HCT116 (cell line): Measurements from ENCODE around the gene MRS2. TPM values are rescaled to one million over a fixed set of nuclear protein-coding genes. Genes with fewer than 3 reads are reported as not detected.

Experiments used
- ATAC-seq: fragments of 200-7000 bp; cut with Tn5 transposase; 2 replicates; pipeline ENCODE4 v1.9.1; 2020; ENCODE audit warnings: mild to moderate bottlenecking, moderate library complexity
- BruUV-seq: library from RNA; stranded (reverse); fragments of 400-500 nt; replicated peaks from 2 replicates; lab custom pipeline; 2021; lab: Mats Ljungman, UMichigan
- CTCF ChIA-PET: fragments of 300-600 bp; sonication (Branson Sonifier 250); formaldehyde crosslinking; loops from one replicate; lab custom pipeline; 2021; ENCODE audit warnings: antibody characterized with exemption; lab: Charles Lee
- POLR2A ChIA-PET: fragments of 300-600, 350-600 bp; sonication (Branson Sonifier 250); formaldehyde crosslinking; loops from one replicate; lab custom pipeline; 2021; ENCODE audit warnings: antibody characterized with exemption; lab: Charles Lee
- RAD21 ChIA-PET, 2 experiments: fragments of 300-600 bp; sonication (Branson Sonifier 250); formaldehyde crosslinking; loops; one replicate each; lab custom pipeline; 2023; ENCODE audit warnings: low total read pairs in 2 of 2; ENCODE audit not compliant: uncharacterized antibody in 2 of 2, unreplicated experiment in 2 of 2, low non-redundant PET in 1 of 2; lab: Charles Lee
- DNase-seq: peaks from one replicate; pipeline ENCODE4 v3.0.0-alpha.2; 2010; ENCODE audit warnings: low read depth, low spot score
- H2AFZ ChIP-seq: fragments of 200-600 bp; shearing (Covaris generic), sonication (generic); 2 replicates; pipeline ENCODE4 v1.6.1; 2017; ENCODE audit warnings: low read depth, mixed run types, mixed read lengths, antibody characterized with exemption, low read length; ENCODE audit not compliant: poor library complexity, severe bottlenecking
- H3K27ac ChIP-seq: 2 replicates; pipeline ENCODE4 v1.5.1; 2012; ENCODE audit warnings: low read depth, low read length
- H3K27me3 ChIP-seq: fragments of 200-600 bp; sonication (generic); 2 replicates; pipeline ENCODE4 v1.6.1; 2016; ENCODE audit warnings: mixed run types, low read length, mixed read lengths; ENCODE audit not compliant: insufficient read depth
- H3K36me3 ChIP-seq, 2 experiments: fragments of 200-500 bp in 1 of 2; fragments of 200-600 bp in 1 of 2; sonication (Bioruptor generic) in 1 of 2; sonication (generic) in 1 of 2; 2 replicates each; pipeline versions ENCODE4 v1.5.1 to v1.6.1; 2014 to 2016; ENCODE audit warnings: low read length in 2 of 2, inconsistent platforms in 1 of 2, mixed read lengths in 1 of 2, mixed run types in 1 of 2; ENCODE audit not compliant: insufficient read depth in 2 of 2, control insufficient read depth in 1 of 2
- H3K4me1 ChIP-seq, 2 experiments: fragments of 200-600 bp in 1 of 2; sonication (generic) in 1 of 2; 2 replicates each; pipeline versions ENCODE4 v1.5.1 to v1.6.1; 2012 to 2017; ENCODE audit warnings: low read length in 2 of 2, inconsistent platforms in 1 of 2, mild to moderate bottlenecking in 1 of 2, mixed read lengths in 1 of 2, mixed run types in 1 of 2, moderate library complexity in 1 of 2; ENCODE audit not compliant: insufficient read depth in 2 of 2, control insufficient read depth in 1 of 2
- H3K4me2 ChIP-seq: fragments of 200-600 bp; sonication (generic); 2 replicates; pipeline ENCODE4 v1.6.1; 2017; ENCODE audit warnings: mixed run types, low read length, mixed read lengths
- H3K4me3 ChIP-seq, 2 experiments: fragments of 200-600 bp in 1 of 2; sonication (generic) in 1 of 2; replicated peaks in 1 of 2; 2 replicates each; pipeline ENCODE4 v1.5.1; 2011 to 2016; ENCODE audit warnings: low read length in 2 of 2, control low read depth in 1 of 2, low read depth in 1 of 2, mild to moderate bottlenecking in 1 of 2, mixed read lengths in 1 of 2, mixed run types in 1 of 2
- H3K79me2 ChIP-seq: fragments of 200-600 bp; sonication (generic); 2 replicates; pipeline ENCODE4 v1.6.1; 2017; ENCODE audit warnings: mild to moderate bottlenecking, mixed run types, low read length, moderate library complexity, mixed read lengths; ENCODE audit not compliant: insufficient read depth
- H3K9ac ChIP-seq: fragments of 200-600 bp; sonication (generic); 2 replicates; pipeline ENCODE4 v1.6.1; 2016; ENCODE audit warnings: low read length, mixed read lengths
- H3K9me2 ChIP-seq: fragments of 200-600 bp; sonication (generic), shearing (Covaris generic); 2 replicates; pipeline ENCODE4 v1.6.1; 2017; ENCODE audit warnings: mixed run types, mild to moderate bottlenecking, moderate library complexity; ENCODE audit not compliant: insufficient read depth
- H3K9me3 ChIP-seq, 2 experiments: fragments of 200-500 bp in 1 of 2; fragments of 200-600 bp in 1 of 2; sonication (Bioruptor generic) in 1 of 2; sonication (generic) in 1 of 2; 2 replicates each; pipeline ENCODE4 v1.6.1; 2014 to 2017; ENCODE audit warnings: low read length in 2 of 2, mixed read lengths in 2 of 2, inconsistent platforms in 1 of 2, low read depth in 1 of 2, mild to moderate bottlenecking in 1 of 2, mixed run types in 1 of 2, moderate library complexity in 1 of 2; ENCODE audit not compliant: control insufficient read depth in 1 of 2, insufficient read depth in 1 of 2
- H4K20me1 ChIP-seq: fragments of 200-600 bp; sonication (generic), shearing (Covaris generic); 2 replicates; pipeline ENCODE4 v1.6.1; 2017; ENCODE audit warnings: mixed run types, mild to moderate bottlenecking, moderate library complexity; ENCODE audit not compliant: insufficient read depth
- ATF3 ChIP-seq: IDR thresholded peaks from 2 replicates; pipeline ENCODE4 v1.6.1; 2012
- CEBPB ChIP-seq: IDR thresholded peaks from 2 replicates; pipeline ENCODE4 v1.6.1; 2012; ENCODE audit warnings: low read depth
- CTCF ChIP-seq, 3 experiments: fragments of 200-600 bp in 1 of 3; sonication (generic) in 1 of 3; IDR thresholded peaks in 2 of 3; conservative IDR thresholded peaks in 1 of 3; 2 replicates each; pipeline ENCODE4 v1.5.1; 2012 to 2017; ENCODE audit warnings: low read depth in 2 of 3, low read length in 2 of 3, antibody characterized with exemption in 1 of 3, borderline replicate concordance in 1 of 3, control low read depth in 1 of 3, mild to moderate bottlenecking in 1 of 3, mixed read lengths in 1 of 3, mixed run types in 1 of 3, moderate library complexity in 1 of 3; ENCODE audit not compliant: insufficient read depth in 1 of 3
- EGR1 ChIP-seq: IDR thresholded peaks from 2 replicates; pipeline ENCODE4 v1.6.1; 2012; ENCODE audit warnings: low read depth
- EZH2 ChIP-seq: fragments of 200-600 bp; sonication (generic); IDR thresholded peaks from 2 replicates; pipeline ENCODE4 v1.6.1; 2017; ENCODE audit warnings: antibody characterized with exemption, mixed run types
- EZH2phosphoT487 ChIP-seq: fragments of 200-600 bp; IDR thresholded peaks from 2 replicates; pipeline ENCODE4 v1.6.1; 2018; ENCODE audit warnings: antibody characterized with exemption, borderline replicate concordance
- FOSL1 ChIP-seq: IDR thresholded peaks from 2 replicates; pipeline ENCODE4 v1.6.1; 2012; ENCODE audit warnings: low read depth
- MAX ChIP-seq: IDR thresholded peaks from 2 replicates; pipeline ENCODE4 v1.6.1; 2012
- POLR2AphosphoS5 ChIP-seq: IDR thresholded peaks from 2 replicates; pipeline ENCODE4 v1.6.1; 2011; ENCODE audit warnings: mild to moderate bottlenecking, low read depth, low read length, moderate library complexity
- RAD21 ChIP-seq: IDR thresholded peaks from 2 replicates; pipeline ENCODE4 v1.6.1; 2012; ENCODE audit warnings: low read depth, mild to moderate bottlenecking
- REST ChIP-seq: IDR thresholded peaks from 2 replicates; pipeline ENCODE4 v1.6.1; 2012; ENCODE audit warnings: low read depth
- SP1 ChIP-seq: IDR thresholded peaks from 2 replicates; pipeline ENCODE4 v1.6.1; 2012; ENCODE audit warnings: low read depth
- SRF ChIP-seq: IDR thresholded peaks from 2 replicates; pipeline ENCODE4 v1.6.1; 2012; ENCODE audit warnings: low read depth
- TCF7L2 ChIP-seq: IDR thresholded peaks from 2 replicates; pipeline ENCODE4 v1.7.0; 2011; ENCODE audit warnings: borderline replicate concordance, inconsistent platforms; ENCODE audit not compliant: insufficient read depth, insufficient read length; ENCODE audit errors: extremely low read depth
- YY1 ChIP-seq: IDR thresholded peaks from 2 replicates; pipeline ENCODE4 v1.6.1; 2011; ENCODE audit warnings: low read length, low read depth, moderate library complexity, mild to moderate bottlenecking; ENCODE audit not compliant: insufficient replicate concordance; ENCODE audit errors: extremely low read depth
- ZBTB33 ChIP-seq: IDR thresholded peaks from 2 replicates; pipeline ENCODE4 v1.6.1; 2011; ENCODE audit warnings: mild to moderate bottlenecking, low read length, moderate library complexity; ENCODE audit not compliant: insufficient replicate concordance; ENCODE audit errors: extremely low read depth
- ZFX ChIP-seq: fragments of 450-650 bp; IDR thresholded peaks from 2 replicates; pipeline ENCODE4 v1.6.1; 2017
- ZNF274 ChIP-seq: fragments of 200-500 bp; sonication (Bioruptor generic); IDR thresholded peaks from 2 replicates; pipeline ENCODE4 v1.6.1; 2014; ENCODE audit warnings: mild to moderate bottlenecking, low read depth, low read length, inconsistent platforms
- intact Hi-C: fragments of 100-400 bp; cut with micrococcal nuclease; formaldehyde crosslinking; loops from 2 replicates; pipeline ENCODE4 v1.10.0; 2022
- total RNA-seq: library from RNA; stranded (reverse); gene quantifications from one replicate; pipeline ENCODE4 v1.2.1, GENCODE V29; 2021; ENCODE audit not compliant: unreplicated experiment

Gene MRS2
- total RNA-seq, 1 experiment from 2014 or later, result 39.9 TPM

GRCh38 chr6:24391756-24392405, 10.9 kb upstream of the MRS2 start:
- Histone ChIP-seq H3K79me2 (no peaks in the 10 kb centered on the region), H2AFZ (no peak overlapping the region), H3K27ac (no peak overlapping the region), H4K20me1 (no peaks in the 10 kb centered on the region), H3K27me3 (no peaks in the 10 kb centered on the region), H3K9ac (no peak overlapping the region)
- no TSS peak for BruUV-seq
- RAD21 ChIA-PET, result no interaction called here
- intact Hi-C loops, result no loop called here
- DNase-seq, result no peak
- TF ChIP-seq POLR2AphosphoS5 (no peak), TCF7L2 (no peak), SRF (no peak), MAX (no peak), FOSL1 (no peak), ZNF274 (no peak), RAD21 (no peak), ATF3 (no peak), YY1 (no peak), REST (no peak), EZH2 (no peak), SP1 (no peak), ZBTB33 (no peak), EGR1 (no peak), ZFX (no peak), CTCF (IDR thresholded peaks at IDR 0.05 in 2 of 3, conservative IDR thresholded peaks at IDR 0.05 in 1 of 3; ENCODE audit: borderline replicate concordance in 1 of 3, insufficient read depth in 1 of 3, low read depth in 2 of 3, low read length in 2 of 3) (no peak), CEBPB (no peak), EZH2phosphoT487 (no peak)
- TF ChIP-seq, all 23 proteins: peak for 0
- H3K4me2 ChIP-seq, result no peak overlapping the region
- H3K4me3 ChIP-seq, result no peak overlapping the region
- ChIA-PET POLR2A (no interaction called here), CTCF (interaction anchor here (0.7 kb wide), 1 partner anchor 32 kb away, joined by 3 read pairs; no protein-coding TSS in a partner anchor)
- H3K9me3 ChIP-seq, result peaks cover 0 to 4% of the 10 kb centered on the region in 2 experiments; a peak in 1 of 4 replicates
- peaks cover 0 to 5% of the 10 kb centered on the region in 2 experiments; a peak in 2 of 4 replicates for H3K4me1 ChIP-seq
- no peaks in the 10 kb centered on the region for H3K36me3 ChIP-seq
- ATAC-seq, result no peak
- no peaks in the 10 kb centered on the region for H3K9me2 ChIP-seq
